HG03139 (cell line): Measurements from ENCODE around the gene PRCC.

ENCODE experiments used
- ATAC-seq: cut with Tn5 transposase; IDR thresholded peaks from one replicate; pipeline ENCODE4 v1.9.1; 2021; ENCODE audit not compliant: unreplicated experiment

PRCC gene

DNA sequence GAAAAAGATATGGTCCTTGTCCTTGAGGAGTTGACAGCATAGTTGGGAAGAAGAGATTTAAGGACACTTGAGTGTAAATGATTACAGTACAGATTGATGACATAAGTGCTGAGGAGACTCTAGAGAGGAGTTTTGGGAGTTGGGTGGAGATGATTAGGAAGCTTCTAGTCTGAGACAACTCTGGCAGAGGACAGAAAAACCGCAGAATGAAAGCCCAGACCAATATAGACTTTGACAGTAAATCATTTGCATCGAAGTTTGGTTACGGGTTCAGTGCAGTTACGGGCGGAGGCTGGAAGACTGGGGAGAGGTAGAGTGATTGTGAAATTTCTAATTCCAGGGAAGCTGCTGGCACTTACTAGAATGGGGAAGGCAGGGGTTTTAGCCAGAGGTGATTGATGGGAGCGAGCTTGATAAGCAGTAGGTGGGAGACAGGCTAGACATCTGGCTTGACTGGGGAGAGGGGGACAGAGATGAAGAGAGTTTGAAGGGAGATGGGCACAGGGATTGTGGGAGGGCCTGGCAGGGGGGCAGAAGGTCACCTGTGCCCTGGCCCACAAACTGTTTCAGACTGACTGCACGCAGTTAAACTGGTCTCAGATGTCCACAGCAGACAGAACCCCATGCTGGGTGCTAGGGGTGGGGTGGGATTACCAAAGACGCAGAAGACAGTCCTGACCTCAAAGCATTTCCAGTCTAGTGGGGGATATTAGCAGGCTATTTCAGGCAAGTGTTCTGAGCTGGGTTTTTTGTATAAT lies 29.2 kb downstream of the PRCC start:
- ATAC-seq = no peak

GRCh38 chr1:156797212-156797871 lies 30.0 kb downstream of the PRCC start:
- ATAC-seq = no peak

DNA sequence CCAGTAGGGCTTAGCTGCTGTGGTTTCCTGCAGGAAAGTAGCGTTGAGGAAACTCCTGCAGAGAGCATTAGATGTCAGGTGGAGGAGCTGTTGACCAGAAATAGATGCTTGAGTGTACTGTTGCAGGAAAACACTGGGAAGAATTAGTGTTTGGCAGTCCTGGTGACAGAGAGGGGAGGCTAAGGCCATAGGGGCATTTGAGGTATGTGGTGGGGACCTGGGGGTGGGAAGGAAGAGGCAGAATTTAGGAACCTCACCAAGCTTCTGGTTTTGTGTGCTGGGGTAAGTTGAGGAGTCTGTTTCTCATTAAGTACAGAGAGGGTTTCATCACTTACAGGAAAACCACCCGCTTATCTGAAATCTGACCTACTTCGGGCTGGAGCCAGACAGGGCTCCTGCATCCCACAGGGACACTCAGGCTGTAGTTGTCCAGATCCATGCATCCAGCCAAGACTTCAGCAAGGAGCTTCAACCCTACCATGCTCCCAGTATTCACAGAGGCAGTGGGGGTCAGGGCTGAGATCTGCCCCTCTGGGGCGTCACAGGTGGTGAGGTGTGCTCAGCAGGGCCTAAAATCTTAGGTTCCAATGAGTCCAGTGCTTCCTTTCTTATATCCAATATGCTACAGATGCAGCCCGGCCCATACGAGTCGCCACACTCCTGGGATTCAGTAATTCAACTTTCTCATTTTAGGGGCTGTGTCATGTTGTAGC lies 34.2 kb downstream of the PRCC start:
- ATAC-seq = no peak

GRCh38 chr1:156802421-156802935 lies 35.1 kb downstream of the PRCC start:
- ATAC-seq = no peak

DNA sequence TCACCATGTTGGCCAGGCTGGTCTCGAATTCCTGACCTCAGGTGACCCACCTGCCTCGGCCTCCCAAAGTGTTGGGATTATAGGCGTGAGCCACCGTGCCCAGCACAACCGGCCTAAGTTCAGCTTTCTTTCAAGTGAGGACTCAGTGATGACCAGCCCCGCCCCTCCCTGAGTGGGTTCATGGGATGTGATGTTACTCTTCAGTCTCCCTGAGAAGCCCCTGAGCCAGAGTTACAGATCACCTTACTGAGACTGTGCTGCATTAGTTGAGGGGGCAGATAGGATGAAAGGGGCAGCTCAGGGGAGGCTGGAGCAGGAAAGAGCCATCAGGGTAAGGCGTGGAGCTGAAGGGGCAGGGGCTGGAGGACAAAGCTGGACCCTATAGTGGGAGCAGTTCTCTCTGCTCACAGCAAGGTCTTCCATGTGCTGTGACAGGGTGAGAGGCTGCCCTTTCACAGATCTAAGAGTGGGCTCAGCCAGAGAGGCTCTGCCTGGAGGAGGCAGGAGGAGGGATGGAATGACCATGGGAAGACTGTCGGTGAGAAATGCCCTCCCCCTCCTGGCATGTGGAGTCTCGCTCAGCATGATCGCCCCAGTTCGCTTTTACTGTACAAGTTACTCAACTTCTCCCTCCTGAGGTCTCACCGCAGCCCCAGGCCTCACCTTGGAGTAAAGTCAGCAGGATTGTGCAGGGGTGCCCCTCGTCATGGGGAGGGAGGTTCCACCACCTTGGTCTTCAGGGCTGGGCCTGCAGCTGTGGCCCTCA lies 35.9 kb downstream of the PRCC start:
- ATAC-seq = no peak

- ATAC-seq = no peak
These were observed 36.7 kb downstream of the PRCC start for GRCh38 chr1:156804026-156804425.

GRCh38 chr1:156804572-156805243 lies 37.4 kb downstream of the PRCC start:
- no peak for ATAC-seq

DNA sequence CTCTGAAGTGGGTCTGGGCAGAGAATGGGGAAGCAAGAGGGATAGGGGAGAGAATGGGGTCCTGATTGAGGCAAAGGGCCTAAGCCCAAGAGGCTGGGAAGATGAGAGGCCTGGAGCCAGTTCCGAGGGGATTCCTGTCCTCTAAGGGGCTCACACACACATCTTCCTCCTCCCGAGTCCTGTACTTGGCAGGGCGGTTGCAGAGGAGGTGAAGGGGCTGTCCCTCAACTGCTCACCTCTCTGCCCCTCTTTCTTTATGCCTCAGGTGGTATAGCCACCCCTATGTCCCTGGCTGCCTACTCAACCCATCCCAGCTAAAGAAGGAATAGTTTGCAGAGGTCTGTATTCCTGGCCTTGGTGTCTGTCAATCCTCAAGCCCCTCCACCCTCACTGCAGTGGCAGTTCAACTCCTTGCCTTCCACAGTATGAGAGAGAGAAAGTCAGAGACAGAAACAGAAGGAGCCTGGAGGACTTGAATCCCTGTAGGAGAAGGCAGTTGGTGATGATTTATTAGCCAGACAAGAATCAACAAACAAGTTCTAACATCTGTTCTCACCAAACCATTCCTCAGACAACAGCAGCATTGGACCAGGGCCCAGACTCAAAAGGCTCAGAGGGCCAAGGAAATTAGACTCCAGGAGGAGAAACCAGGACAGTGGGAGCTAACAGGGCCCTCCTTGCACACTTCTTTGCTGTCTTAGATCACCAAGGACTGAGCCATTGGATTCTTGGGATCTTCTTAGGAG lies 38.6 kb downstream of the PRCC start:
- no peak for ATAC-seq

- ATAC-seq = no peak
These were observed 39.4 kb downstream of the PRCC start for GRCh38 chr1:156806512-156807440.

DNA sequence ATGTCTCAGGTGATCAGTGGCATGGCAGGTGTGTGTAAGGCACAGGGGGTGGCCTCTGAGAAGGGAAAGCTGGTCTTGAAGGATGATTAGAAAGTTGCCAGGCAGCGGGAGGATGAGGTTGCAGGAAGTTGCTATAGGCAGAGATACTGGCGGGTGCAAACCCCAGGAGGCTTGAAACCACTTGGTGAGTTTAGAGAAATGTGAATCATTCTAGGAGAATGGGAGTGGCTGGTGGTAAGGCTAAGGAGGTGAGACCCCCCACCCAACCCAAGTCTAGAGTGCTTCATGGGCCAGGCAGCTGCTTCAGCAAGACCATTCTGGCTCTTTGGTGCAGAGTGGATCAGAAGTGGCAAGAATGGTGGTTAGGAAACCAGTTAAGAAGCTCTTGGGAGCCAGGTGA lies 40.3 kb downstream of the PRCC start:
- ATAC-seq = no peak

DNA sequence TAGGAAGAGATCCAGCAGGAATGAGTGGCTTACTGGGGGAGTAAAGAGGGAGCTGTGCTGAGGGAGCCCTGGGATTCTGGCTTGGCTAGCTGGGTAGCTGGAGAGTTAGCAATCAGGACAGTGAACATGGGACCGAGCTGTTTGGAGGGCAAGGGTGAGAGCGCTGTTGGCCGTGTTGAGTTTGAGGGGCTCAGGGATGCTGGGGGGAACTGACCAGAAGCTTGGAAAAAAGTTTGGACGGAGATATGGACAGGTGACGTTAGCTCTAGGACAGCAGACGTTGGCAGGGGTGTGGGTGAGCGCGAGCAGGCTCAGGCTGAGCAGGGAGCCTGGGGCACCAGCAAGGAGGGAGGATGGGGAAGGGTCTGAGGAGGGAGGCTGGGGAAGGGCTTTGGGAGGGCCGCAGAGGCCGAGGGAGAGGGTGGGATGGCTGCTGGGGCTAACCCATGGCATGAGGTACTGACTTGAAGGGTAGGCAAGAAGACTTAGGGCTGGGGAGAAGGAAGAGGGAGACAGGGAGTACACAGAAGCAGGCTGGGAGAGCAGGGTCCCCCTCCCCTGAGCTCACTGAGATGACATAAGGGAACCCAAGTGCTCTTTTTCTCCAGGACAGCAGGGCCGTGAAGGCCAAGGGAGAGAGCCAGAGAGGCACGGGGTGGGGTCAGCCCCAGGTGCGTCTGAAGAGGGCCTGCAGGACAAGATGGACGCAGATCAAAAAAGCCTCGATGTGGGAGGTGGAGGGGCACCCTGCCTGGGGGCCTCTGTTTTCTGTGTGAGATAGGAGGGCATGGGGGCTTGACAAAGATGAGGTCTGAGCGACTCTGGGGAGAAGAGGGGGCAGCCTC lies 41.1 kb downstream of the PRCC start:
- no peak for ATAC-seq

GRCh38 chr1:156809281-156809680 lies 41.9 kb downstream of the PRCC start:
- ATAC-seq = no peak

- no peak for ATAC-seq
These were observed 42.5 kb downstream of the PRCC start for GRCh38 chr1:156809711-156810366.

- ATAC-seq = no peak
These were observed 43.8 kb downstream of the PRCC start for GRCh38 chr1:156811168-156811567.

DNA sequence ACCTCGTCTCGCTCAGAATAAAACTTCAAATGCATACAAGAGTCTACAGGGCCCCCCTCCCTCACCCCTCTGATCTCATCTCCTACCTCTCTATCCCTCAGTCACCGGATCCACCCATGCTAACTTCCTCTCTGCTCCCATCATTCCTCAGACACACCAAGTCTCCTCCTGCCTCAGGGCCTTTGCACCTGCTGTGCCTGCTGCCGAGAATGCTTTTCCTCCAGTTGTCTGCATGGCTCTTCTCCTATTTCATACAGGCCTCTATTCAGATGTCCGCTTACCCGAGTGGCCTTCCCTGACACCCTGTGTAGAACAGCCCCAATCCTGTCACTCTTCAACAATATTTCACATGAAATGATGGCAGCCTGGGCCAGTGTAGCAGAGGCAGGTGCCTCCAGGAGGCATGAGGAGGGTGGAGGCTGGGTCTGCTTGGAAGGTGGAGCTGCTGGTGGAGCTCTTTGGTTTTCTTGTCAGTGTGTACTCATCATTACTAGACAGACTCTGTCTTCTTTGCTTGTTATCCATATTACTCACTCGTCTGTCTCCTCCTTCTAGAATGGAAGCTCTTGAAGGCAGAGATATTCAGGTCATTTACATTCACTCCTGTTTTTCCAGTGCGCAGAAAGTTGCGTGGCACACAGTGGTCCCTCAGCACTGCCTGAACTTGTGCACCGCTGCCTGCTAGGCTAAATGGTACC lies 45.1 kb downstream of the PRCC start:
- no peak for ATAC-seq

GRCh38 chr1:156813298-156813697 lies 46.0 kb downstream of the PRCC start:
- ATAC-seq = no peak
